Endothelial cell of umbilical vein (primary cell): ENCODE measurements around the gene LGALS3BP. TPM values are rescaled to one million over a fixed set of nuclear protein-coding genes. Genes with fewer than 3 reads are reported as not detected.
"Not testable (repeated sequence)": the region's sequence is repeated elsewhere in the genome, so short reads cannot be mapped to it uniquely, and the experiment has no call there.

Experiments
- BruUV-seq: library from RNA; stranded (reverse); fragments of 400-500 nt; replicated peaks from 2 replicates; lab custom pipeline; 2021; lab: Mats Ljungman, UMichigan
- CTCF ChIA-PET: fragments of 300-600, 350-600 bp; sonication (Branson Sonifier 250); formaldehyde crosslinking; loops from one replicate; lab custom pipeline; 2021; ENCODE audit warnings: antibody characterized with exemption, inconsistent platforms; lab: Charles Lee
- POLR2A ChIA-PET: fragments of 300-600, 350-600 bp; sonication (Branson Sonifier 250); formaldehyde crosslinking; loops from one replicate; lab custom pipeline; 2021; ENCODE audit warnings: antibody characterized with exemption, inconsistent platforms; lab: Charles Lee
- DNase-seq: peaks from one replicate; pipeline ENCODE4 v3.0.0-alpha.2; 2011; ENCODE audit warnings: low read depth, low spot score
- FAIRE-seq: peaks from 2 replicates; lab custom pipeline; 2011; peaks lifted over from hg19 to GRCh38; lab: Jason Lieb, UNC
- H2AFZ ChIP-seq: 2 replicates; pipeline ENCODE4 v1.6.0; 2012; ENCODE audit warnings: low read depth, low read length, control low read depth, inconsistent platforms
- H3K27ac ChIP-seq: 2 replicates; pipeline ENCODE4 v1.5.1; 2011; ENCODE audit warnings: low read depth, mild to moderate bottlenecking, control low read depth, low read length, moderate library complexity; ENCODE audit not compliant: insufficient read depth
- H3K27me3 ChIP-seq, 2 experiments: 2 replicates each; pipeline versions ENCODE4 v1.6.0 to v1.6.1; 2011; ENCODE audit warnings: low read length in 2 of 2, mixed read lengths in 1 of 2; ENCODE audit not compliant: control insufficient read depth in 2 of 2, insufficient read depth in 2 of 2
- H3K36me3 ChIP-seq, 2 experiments: 2 replicates in 1 of 2; 3 replicates in 1 of 2; pipeline ENCODE4 v1.5.1; 2011; ENCODE audit warnings: low read length in 2 of 2, mild to moderate bottlenecking in 1 of 2, moderate library complexity in 1 of 2; ENCODE audit not compliant: control insufficient read depth in 2 of 2, insufficient read depth in 2 of 2; ENCODE audit errors: extremely low read depth in 1 of 2
- H3K4me1 ChIP-seq: 3 replicates; pipeline ENCODE4 v1.5.1; 2011; ENCODE audit warnings: mild to moderate bottlenecking, low read length; ENCODE audit not compliant: control insufficient read depth, insufficient read depth; ENCODE audit errors: extremely low read depth
- H3K4me2 ChIP-seq: 2 replicates; pipeline ENCODE4 v1.6.1; 2011; ENCODE audit warnings: low read length, control low read depth, mixed read lengths; ENCODE audit not compliant: insufficient read depth
- H3K4me3 ChIP-seq, 3 experiments: fragments of 200-600 bp in 1 of 3; sonication (generic), shearing (Covaris generic) in 1 of 3; replicated peaks in 1 of 3; 2 replicates each; pipeline ENCODE4 v1.5.1; 2011 to 2016; ENCODE audit warnings: control low read depth in 3 of 3, low read length in 3 of 3, mild to moderate bottlenecking in 2 of 3, inconsistent platforms in 1 of 3, low read depth in 1 of 3, moderate library complexity in 1 of 3; ENCODE audit not compliant: insufficient read depth in 1 of 3
- H3K79me2 ChIP-seq: 2 replicates; pipeline ENCODE4 v1.6.0; 2012; ENCODE audit warnings: low read length, inconsistent platforms; ENCODE audit not compliant: control insufficient read depth, insufficient read depth
- H3K9ac ChIP-seq: replicated peaks from 2 replicates; pipeline ENCODE3; 2011; ENCODE audit warnings: low read length, control low read depth; ENCODE audit not compliant: insufficient read depth; ENCODE audit errors: extremely low read depth
- H3K9me1 ChIP-seq: replicated peaks from 3 replicates; pipeline ENCODE4 v1.6.0; 2011; ENCODE audit warnings: mild to moderate bottlenecking, low read length; ENCODE audit not compliant: control insufficient read depth, insufficient read depth; ENCODE audit errors: extremely low read depth
- H3K9me3 ChIP-seq: replicated peaks from 2 replicates; pipeline ENCODE4 v1.5.1; 2012; ENCODE audit warnings: low read length, inconsistent platforms; ENCODE audit not compliant: control insufficient read depth, insufficient read depth
- H4K20me1 ChIP-seq: replicated peaks from 2 replicates; pipeline ENCODE3; 2011; ENCODE audit warnings: mild to moderate bottlenecking, low read length; ENCODE audit not compliant: control insufficient read depth, insufficient read depth; ENCODE audit errors: extremely low read depth
- POLR2AphosphoS5 ChIP-seq: IDR thresholded peaks from 2 replicates; pipeline ENCODE4 v1.6.1; 2012; ENCODE audit warnings: low read depth, mild to moderate bottlenecking, control low read depth, low read length, moderate library complexity; ENCODE audit not compliant: insufficient read depth
- dilution Hi-C: fragments of 300-500 bp; cut with MboI; formaldehyde crosslinking; loops from one replicate; pipeline ENCODE4 v1.15.0; 2019; ENCODE audit warnings: low sequenced_read_pairs; ENCODE audit not compliant: extremely low pct_ligation_motif_present
- intact Hi-C: fragments of 100-400 bp; cut with micrococcal nuclease; formaldehyde crosslinking; loops from one replicate; pipeline ENCODE4 v1.10.0; 2022
- polyA plus RNA-seq, 4 experiments: library from polyadenylated mRNA; depleted of rRNA in 3 of 4; stranded (reverse) in 3 of 4; unstranded in 1 of 4; fragments of >200 nt; gene quantifications; 2 replicates each; pipeline versions ENCODE4 v1.2.1 to v1.2.3, GENCODE V29; 2011 to 2012; ENCODE audit warnings: missing spikeins in 1 of 4
- total RNA-seq: library from RNA; stranded (reverse); gene quantifications from 2 replicates; pipeline ENCODE4 v1.2.3, GENCODE V29; 2021
- TF ChIP-seq, protein P1 (sequence below): IDR thresholded peaks from 2 replicates; pipeline ENCODE4 v1.6.1; 2011; ENCODE audit not compliant: insufficient read depth, insufficient read length

LGALS3BP gene
- total and polyA plus RNA-seq, 2 donors (not counting 3 experiments of a cell fraction or from before 2014, with no cell fraction given): 0.77 to 1.3 TPM

DNA sequence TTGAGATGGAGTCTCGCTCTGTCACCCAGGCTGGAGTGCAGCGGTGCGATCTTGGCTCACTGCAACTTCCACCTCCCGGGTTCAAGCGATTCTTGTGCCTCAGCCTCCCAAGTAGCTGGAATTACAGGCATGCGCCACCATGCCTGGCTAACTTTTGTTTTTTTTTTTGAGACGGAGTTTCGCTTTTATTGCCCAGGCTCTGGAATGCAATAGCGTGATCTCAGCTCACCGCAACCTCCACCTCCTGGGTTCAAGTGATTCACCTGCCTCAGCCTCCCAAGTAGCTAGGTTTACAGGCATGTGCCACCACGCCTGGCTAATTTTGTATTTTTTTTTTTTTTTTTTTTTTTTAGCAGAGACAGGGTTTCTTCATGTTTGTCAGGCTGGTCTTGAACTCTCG is 34.3 kb downstream of the LGALS3BP start:
- H3K27ac ChIP-seq, H3K9me3 ChIP-seq, H2AFZ ChIP-seq, DNase-seq, H3K79me2 ChIP-seq, dilution Hi-C loops, H3K9me1 ChIP-seq, H3K4me1 ChIP-seq, POLR2A ChIA-PET, H3K36me3 ChIP-seq, FAIRE-seq, H3K27me3 ChIP-seq, BruUV-seq, H3K4me2 ChIP-seq, H3K4me3 ChIP-seq, H4K20me1 ChIP-seq, intact Hi-C loops, H3K9ac ChIP-seq: not testable (repeated sequence)
- CTCF ChIA-PET: interaction anchor here (2.9 kb wide), 1 partner anchor 26 kb away, joined by 12 read pairs; no protein-coding TSS in a partner anchor

DNA sequence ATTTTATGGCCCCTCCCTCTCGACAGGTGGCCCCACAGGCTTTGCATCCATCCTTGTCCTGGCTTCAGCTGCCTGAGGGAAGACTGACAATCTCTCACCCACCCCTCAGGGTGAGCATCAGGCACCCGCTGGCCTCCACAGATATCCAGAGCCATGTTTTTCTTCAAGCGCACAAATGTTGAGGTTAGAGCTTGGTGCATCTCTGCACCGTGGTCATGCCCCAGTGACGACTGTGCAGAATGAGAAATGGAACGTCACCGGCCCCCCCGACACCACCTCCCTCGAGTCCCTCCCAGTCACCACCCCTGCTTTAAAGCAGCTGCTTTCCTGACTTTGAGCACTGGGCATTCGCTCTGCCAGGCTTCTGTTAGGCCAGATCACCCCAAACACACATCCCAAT is 34.8 kb downstream of the LGALS3BP start:
- Histone ChIP-seq H2AFZ (no peak overlapping the region), H3K36me3 (no peaks in the 10 kb centered on the region), H3K9me3 (no peaks in the 10 kb centered on the region), H3K27me3 (no peaks in the 10 kb centered on the region), H3K4me1 (no peaks in the 10 kb centered on the region), H3K9me1 (no peaks in the 10 kb centered on the region), H3K79me2 (no peaks in the 10 kb centered on the region), H3K4me3 (no peak overlapping the region), H3K4me2 (no peak overlapping the region), H3K27ac (no peak overlapping the region), H4K20me1 (no peaks in the 10 kb centered on the region), H3K9ac (no peak overlapping the region)
- FAIRE-seq (no peak), DNase-seq (no peak)
- TF ChIP-seq, protein P1, sequence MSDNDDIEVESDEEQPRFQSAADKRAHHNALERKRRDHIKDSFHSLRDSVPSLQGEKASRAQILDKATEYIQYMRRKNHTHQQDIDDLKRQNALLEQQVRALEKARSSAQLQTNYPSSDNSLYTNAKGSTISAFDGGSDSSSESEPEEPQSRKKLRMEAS: no peak
- no peak for TF ChIP-seq POLR2AphosphoS5
- ChIA-PET CTCF (interaction anchor here (0.9 to 2.9 kb wide), 2 partner anchors 26 to 79 kb away, joined by 3 to 12 read pairs; no protein-coding TSS in a partner anchor), POLR2A (no interaction called here)
- dilution Hi-C loops (no loop called here), intact Hi-C loops (no loop called here)
- no TSS peak for BruUV-seq
